Activated CD8-positive, alpha-beta memory T cell treated with anti-CD3 and anti-CD28 coated beads, Interleukin-2, amount 50 U/mL, for 48 hours (primary cell): ENCODE measurements around the gene DSC1.

ENCODE experiments used
- DNase-seq: peaks from one replicate; pipeline ENCODE4 v3.0.0-alpha.2; 2020

The DSC1 gene

GRCh38 chr18:31102941-31103340 is 59.7 kb downstream of the DSC1 start:
- no peak for DNase-seq

GRCh38 chr18:31102025-31102684 is 60.5 kb downstream of the DSC1 start, which contains the start of gene DSC2:
Gene DSC2, minus strand, starts transcription at chr18:31102421. Its CDS starts 450 bp downstream, at chr18:31101971.
- DNase-seq = no peak

- no peak for DNase-seq
Observed at GRCh38 chr18:31101183-31102024, 61.3 kb downstream of the DSC1 start.

GRCh38 chr18:31100436-31101182 is 62.0 kb downstream of the DSC1 start:
- DNase-seq = no peak

GRCh38 chr18:31099450-31100230 is 63.0 kb downstream of the DSC1 start:
- no peak for DNase-seq

GRCh38 chr18:31098878-31099277 is 63.8 kb downstream of the DSC1 start:
- DNase-seq = no peak

GRCh38 chr18:31097666-31098065 is 65.0 kb downstream of the DSC1 start:
- DNase-seq = no peak

- no peak for DNase-seq
Observed at GRCh38 chr18:31093880-31094279, 68.8 kb downstream of the DSC1 start.

- DNase-seq = no peak
Observed at GRCh38 chr18:31093294-31093693, 69.4 kb downstream of the DSC1 start.

GRCh38 chr18:31091350-31091749 is 71.3 kb downstream of the DSC1 start:
- DNase-seq = no peak

- no peak for DNase-seq
Observed at GRCh38 chr18:31088532-31088931, 74.1 kb downstream of the DSC1 start.

- no peak for DNase-seq
Observed at GRCh38 chr18:31079973-31080372, 82.7 kb downstream of the DSC1 start.
